ENCODE results near the gene EPB41L3.

DNA sequence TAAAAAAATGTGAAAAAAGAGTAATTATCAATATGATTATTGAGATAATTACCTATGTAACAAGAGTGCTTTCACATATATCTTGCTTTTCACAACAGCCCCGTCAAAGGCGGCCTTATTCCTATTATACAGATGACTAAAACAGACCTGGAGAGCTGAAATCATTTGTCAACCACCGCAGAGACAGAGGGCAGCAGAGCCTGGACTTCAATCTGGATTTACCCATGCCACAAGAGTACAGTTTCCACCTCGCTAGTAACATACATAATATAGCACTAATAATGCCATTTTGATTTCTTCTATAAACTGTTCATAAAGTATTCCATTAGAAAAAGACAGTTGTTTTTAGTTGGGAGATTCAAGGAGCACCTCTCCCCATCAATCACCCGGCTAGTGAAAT lies 121.8 kb downstream of the EPB41L3 start:
- TF ChIP-seq, protein P1, sequence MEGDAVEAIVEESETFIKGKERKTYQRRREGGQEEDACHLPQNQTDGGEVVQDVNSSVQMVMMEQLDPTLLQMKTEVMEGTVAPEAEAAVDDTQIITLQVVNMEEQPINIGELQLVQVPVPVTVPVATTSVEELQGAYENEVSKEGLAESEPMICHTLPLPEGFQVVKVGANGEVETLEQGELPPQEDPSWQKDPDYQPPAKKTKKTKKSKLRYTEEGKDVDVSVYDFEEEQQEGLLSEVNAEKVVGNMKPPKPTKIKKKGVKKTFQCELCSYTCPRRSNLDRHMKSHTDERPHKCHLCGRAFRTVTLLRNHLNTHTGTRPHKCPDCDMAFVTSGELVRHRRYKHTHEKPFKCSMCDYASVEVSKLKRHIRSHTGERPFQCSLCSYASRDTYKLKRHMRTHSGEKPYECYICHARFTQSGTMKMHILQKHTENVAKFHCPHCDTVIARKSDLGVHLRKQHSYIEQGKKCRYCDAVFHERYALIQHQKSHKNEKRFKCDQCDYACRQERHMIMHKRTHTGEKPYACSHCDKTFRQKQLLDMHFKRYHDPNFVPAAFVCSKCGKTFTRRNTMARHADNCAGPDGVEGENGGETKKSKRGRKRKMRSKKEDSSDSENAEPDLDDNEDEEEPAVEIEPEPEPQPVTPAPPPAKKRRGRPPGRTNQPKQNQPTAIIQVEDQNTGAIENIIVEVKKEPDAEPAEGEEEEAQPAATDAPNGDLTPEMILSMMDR (IDR thresholded peaks at IDR 0.05) = no peak
- no peak for TF ChIP-seq POLR2A (IDR thresholded peaks at IDR 0.05)
